ENCODE results near the gene HERPUD1. TPM values are rescaled to one million over a fixed set of nuclear protein-coding genes. Genes with fewer than 3 reads are reported as not detected.

The HERPUD1 gene
- total and polyA plus RNA-seq, 2 of the 13 experiments (the other 11 are each of a cell fraction or from before 2014, with no cell fraction given) = 96.2 to 323 TPM

- TF ChIP-seq LBX2 (CRISPR knock-in tag; IDR thresholded peaks at IDR 0.05; ENCODE audit: borderline replicate concordance) (no peak), SAFB2 (CRISPR knock-in tag; IDR thresholded peaks at IDR 0.05; ENCODE audit: borderline replicate concordance, low read depth) (no peak), PPARG (CRISPR knock-in tag; conservative IDR thresholded peaks at IDR 0.05) (no peak; the same call in 1 of the 2 replicates), PCBP2 (optimal IDR thresholded peaks at IDR 0.05; ENCODE audit: low read depth, low read length, poor library complexity, severe bottlenecking) (no peak), MED13 (CRISPR knock-in tag; IDR thresholded peaks at IDR 0.05) (no peak), CEBPG (CRISPR knock-in tag; IDR thresholded peaks at IDR 0.05) (peak; percentile 97), ZNF660 (CRISPR knock-in tag; IDR thresholded peaks at IDR 0.05; ENCODE audit: borderline replicate concordance, low read depth) (no peak), SNAPC4 (CRISPR knock-in tag; IDR thresholded peaks at IDR 0.05) (no peak), MEIS2 (CRISPR knock-in tag; IDR thresholded peaks at IDR 0.05) (peak; percentile 44; the same call in 1 of the 2 replicates), RXRA (CRISPR knock-in tag; IDR thresholded peaks at IDR 0.05) (no peak; the same call in 1 of the 2 replicates), ZUFSP (CRISPR knock-in tag; IDR thresholded peaks at IDR 0.05; ENCODE audit: borderline replicate concordance) (no peak), ESRRA (CRISPR knock-in tag; IDR thresholded peaks at IDR 0.05; ENCODE audit: low read depth) (0 out of 2 replicates have a peak, but pooled peaks have one; percentile 34), SKIL (CRISPR knock-in tag; IDR thresholded peaks at IDR 0.05; ENCODE audit: borderline replicate concordance) (no peak)
Observed at GRCh38 chr16:56967733-56968132, 35.8 kb downstream of the HERPUD1 start (continued).
